Activated T-helper 1 cell treated with Interleukin-2 at 50 U/mL for 16 hours (primary cell): ENCODE measurements around the gene ALAS1.
"Not testable (repeated sequence)": the region's sequence is repeated elsewhere in the genome, so short reads cannot be mapped to it uniquely, and the experiment has no call there.

Experiments used
- DNase-seq: peaks from one replicate; pipeline ENCODE4 v3.0.0-alpha.2; 2020; ENCODE audit warnings: low read depth

Gene ALAS1

GRCh38 chr3:52176951-52177700 is 20.8 kb upstream of the ALAS1 start:
- DNase-seq: no peak

- no peak for DNase-seq
Observed at GRCh38 chr3:52177701-52178042, 20.3 kb upstream of the ALAS1 start.

- not testable (repeated sequence) for DNase-seq
Observed at GRCh38 chr3:52178126-52178525, 19.8 kb upstream of the ALAS1 start.

- DNase-seq: no peak
Observed at GRCh38 chr3:52178537-52178936, 19.4 kb upstream of the ALAS1 start.

GRCh38 chr3:52181543-52181942 is 16.4 kb upstream of the ALAS1 start:
- no peak for DNase-seq

GRCh38 chr3:52182196-52182595 is 15.8 kb upstream of the ALAS1 start:
- no peak for DNase-seq

GRCh38 chr3:52182691-52183090 is 15.3 kb upstream of the ALAS1 start:
- DNase-seq: no peak

GRCh38 chr3:52183786-52184445 is 14.0 kb upstream of the ALAS1 start:
- DNase-seq: no peak

GRCh38 chr3:52184690-52185089 is 13.3 kb upstream of the ALAS1 start:
- no peak for DNase-seq

- no peak for DNase-seq
Observed at GRCh38 chr3:52185311-52185710, 12.6 kb upstream of the ALAS1 start.

- no peak for DNase-seq
Observed at GRCh38 chr3:52185837-52186236, 12.1 kb upstream of the ALAS1 start.

- no peak for DNase-seq
Observed at GRCh38 chr3:52186729-52187128, 11.2 kb upstream of the ALAS1 start.

GRCh38 chr3:52188556-52188955 is 9.4 kb upstream of the ALAS1 start:
- DNase-seq: no peak

- DNase-seq: no peak
Observed at GRCh38 chr3:52190294-52191074, 7.5 kb upstream of the ALAS1 start.

GRCh38 chr3:52191663-52192062 is 6.3 kb upstream of the ALAS1 start:
- DNase-seq: no peak

- DNase-seq: no peak
Observed at GRCh38 chr3:52193065-52193464, 4.9 kb upstream of the ALAS1 start.

GRCh38 chr3:52194485-52195290 is 3.3 kb upstream of the ALAS1 start:
- DNase-seq: no peak

GRCh38 chr3:52195291-52195597 is 2.7 kb upstream of the ALAS1 start:
- no peak for DNase-seq

GRCh38 chr3:52195823-52196331 is 2.1 kb upstream of the ALAS1 start:
- DNase-seq: no peak

GRCh38 chr3:52196977-52197376 is 983 bp upstream of the ALAS1 start:
- DNase-seq: no peak

GRCh38 chr3:52197499-52197841 is 490 bp upstream of the ALAS1 start:
- no peak for DNase-seq
